ENCODE data around the gene FLVCR2.

Gene FLVCR2

GRCh38 chr14:75636100-75636692 lies 57.8 kb downstream of the FLVCR2 start:
- peak; percentile 75 for DNase-seq

GRCh38 chr14:75640876-75641275 lies 62.5 kb downstream of the FLVCR2 start:
- DNase-seq, result no peak

- no peak for DNase-seq
These were observed 65.6 kb downstream of the FLVCR2 start for GRCh38 chr14:75643985-75644384.

GRCh38 chr14:75645056-75645455 lies 66.6 kb downstream of the FLVCR2 start:
- DNase-seq, result no peak

- no peak for DNase-seq
These were observed 68.3 kb downstream of the FLVCR2 start for GRCh38 chr14:75646762-75647161.

- DNase-seq, result no peak
These were observed 69.2 kb downstream of the FLVCR2 start for GRCh38 chr14:75647640-75648039.

GRCh38 chr14:75648066-75648838 lies 69.8 kb downstream of the FLVCR2 start:
- no peak for DNase-seq

GRCh38 chr14:75649337-75649736 lies 70.9 kb downstream of the FLVCR2 start:
- no peak for DNase-seq

GRCh38 chr14:75649773-75650172 lies 71.4 kb downstream of the FLVCR2 start:
- DNase-seq, result no peak

- DNase-seq, result no peak
These were observed 72.0 kb downstream of the FLVCR2 start for GRCh38 chr14:75650253-75651058.

GRCh38 chr14:75653563-75653962 lies 75.1 kb downstream of the FLVCR2 start:
- DNase-seq, result no peak

- DNase-seq, result no peak
These were observed 75.8 kb downstream of the FLVCR2 start for GRCh38 chr14:75654127-75654732.

- no peak for DNase-seq
These were observed 76.8 kb downstream of the FLVCR2 start for GRCh38 chr14:75655235-75655634.

- DNase-seq, result no peak
These were observed 78.9 kb downstream of the FLVCR2 start for GRCh38 chr14:75657331-75657730.

GRCh38 chr14:75658957-75659356 lies 80.5 kb downstream of the FLVCR2 start:
- DNase-seq, result no peak

GRCh38 chr14:75660238-75660629 lies 81.8 kb downstream of the FLVCR2 start:
- no peak for DNase-seq

- DNase-seq, result peak; percentile 98
These were observed 82.4 kb downstream of the FLVCR2 start, which contains the start of the genes ERG28 and TTLL5 for GRCh38 chr14:75660630-75661498. Gene ERG28 (minus strand): TSS chr14:75660876. CDS start chr14:75657502, 3,374 bp downstream. Gene TTLL5 (plus strand): TSS chr14:75661246. CDS start chr14:75663150, 1,904 bp downstream.

GRCh38 chr14:75661499-75661814 lies 83.0 kb downstream of the FLVCR2 start:
- DNase-seq, result peak; percentile 53

- no peak for DNase-seq
These were observed 84.5 kb downstream of the FLVCR2 start for GRCh38 chr14:75662966-75663365.

- no peak for DNase-seq
These were observed 88.8 kb downstream of the FLVCR2 start for GRCh38 chr14:75667099-75667765.

- no peak for DNase-seq
These were observed 94.3 kb downstream of the FLVCR2 start for GRCh38 chr14:75672605-75673192.
